ENCODE measurements around the gene FOXQ1.

FOXQ1 gene

DNA sequence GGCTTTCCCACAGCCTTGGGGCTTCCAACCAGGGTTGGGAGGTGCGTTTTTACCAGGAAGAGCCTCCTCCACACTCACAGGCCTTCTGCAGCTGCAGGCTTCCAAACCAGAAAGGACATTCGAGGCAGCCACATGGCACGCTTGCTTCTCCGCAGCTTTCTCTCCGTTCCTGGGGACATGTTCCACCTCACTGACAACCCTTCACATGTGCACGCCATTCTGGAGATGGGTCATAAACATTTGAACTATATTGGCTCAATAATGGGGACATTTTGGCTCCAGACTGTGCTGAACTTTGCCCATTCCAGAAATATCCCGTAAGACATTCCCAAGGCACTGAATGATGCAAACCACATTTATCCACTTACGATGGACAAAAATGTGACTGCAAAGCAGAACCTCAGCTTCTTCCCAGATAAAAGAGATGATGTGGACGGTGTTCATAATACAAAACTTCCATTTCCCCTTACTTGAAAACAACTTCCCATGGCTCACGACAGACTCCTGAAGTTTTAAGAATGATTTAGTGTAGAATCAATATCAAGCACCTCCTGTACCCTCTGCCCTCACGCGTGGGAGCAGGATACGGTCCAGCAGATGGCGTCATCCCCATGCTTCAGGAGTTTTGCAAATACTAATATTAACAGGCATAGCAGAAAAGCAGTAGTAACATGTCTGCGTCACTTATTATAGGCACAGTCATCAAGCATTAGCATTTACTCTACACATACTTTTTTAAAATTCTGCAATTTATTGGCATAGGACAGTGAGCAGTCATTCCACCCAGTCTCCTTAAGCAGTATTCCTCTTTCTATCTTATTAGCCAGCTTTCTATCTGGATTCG lies 52.1 kb downstream of the FOXQ1 start:
- no peak for DNase-seq (ENCODE audit: low spot score)
- peak; percentile 22 for TF ChIP-seq CTCF (IDR thresholded peaks at IDR 0.05; ENCODE audit: extremely low read depth, insufficient read depth, missing control alignments)
- in situ Hi-C loops (cut with MboI; ENCODE audit: low pct_unique_long_range_greater_than_20kb, low sequenced_read_pairs, unreplicated experiment): no loop called here

Measured in GM13977 (cell line).